ENCODE results near the gene MAB21L3. TPM values are rescaled to one million over a fixed set of nuclear protein-coding genes. Genes with fewer than 3 reads are reported as not detected.

Gene MAB21L3
- total RNA-seq, 4 donors from 2014 or later, result 9.7 to 26.6 (median 20.7) TPM

- no peak overlapping the region for H3K4me3 ChIP-seq
- H3K27ac ChIP-seq, result no peak overlapping the region
- no peak for DNase-seq (ENCODE audit: low spot score in 2 of 2)
- TF ChIP-seq, protein P1, sequence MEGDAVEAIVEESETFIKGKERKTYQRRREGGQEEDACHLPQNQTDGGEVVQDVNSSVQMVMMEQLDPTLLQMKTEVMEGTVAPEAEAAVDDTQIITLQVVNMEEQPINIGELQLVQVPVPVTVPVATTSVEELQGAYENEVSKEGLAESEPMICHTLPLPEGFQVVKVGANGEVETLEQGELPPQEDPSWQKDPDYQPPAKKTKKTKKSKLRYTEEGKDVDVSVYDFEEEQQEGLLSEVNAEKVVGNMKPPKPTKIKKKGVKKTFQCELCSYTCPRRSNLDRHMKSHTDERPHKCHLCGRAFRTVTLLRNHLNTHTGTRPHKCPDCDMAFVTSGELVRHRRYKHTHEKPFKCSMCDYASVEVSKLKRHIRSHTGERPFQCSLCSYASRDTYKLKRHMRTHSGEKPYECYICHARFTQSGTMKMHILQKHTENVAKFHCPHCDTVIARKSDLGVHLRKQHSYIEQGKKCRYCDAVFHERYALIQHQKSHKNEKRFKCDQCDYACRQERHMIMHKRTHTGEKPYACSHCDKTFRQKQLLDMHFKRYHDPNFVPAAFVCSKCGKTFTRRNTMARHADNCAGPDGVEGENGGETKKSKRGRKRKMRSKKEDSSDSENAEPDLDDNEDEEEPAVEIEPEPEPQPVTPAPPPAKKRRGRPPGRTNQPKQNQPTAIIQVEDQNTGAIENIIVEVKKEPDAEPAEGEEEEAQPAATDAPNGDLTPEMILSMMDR (IDR thresholded peaks at IDR 0.05), result no peak
- no peak for TF ChIP-seq EP300 (IDR thresholded peaks at IDR 0.05)
- no peak for TF ChIP-seq POLR2AphosphoS5 (IDR thresholded peaks at IDR 0.05)
- no peak for TF ChIP-seq POLR2A (IDR thresholded peaks at IDR 0.05)
- no peaks in the 10 kb centered on the region for H3K9me3 ChIP-seq
- 72% methylated on average over 3 of the region's 4 CpGs for WGBS
- H3K36me3 ChIP-seq, result no peaks in the 10 kb centered on the region
- no peaks in the 10 kb centered on the region for H3K27me3 ChIP-seq
- peaks cover 20% of the 10 kb centered on the region for H3K4me1 ChIP-seq
Measured at GRCh38 chr1:116115476-116116439, 4.6 kb downstream of the MAB21L3 start.

- Histone ChIP-seq H3K9me3 (no peaks in the 10 kb centered on the region), H3K27ac (no peak overlapping the region), H3K4me3 (no peak overlapping the region), H3K36me3 (peaks cover 7% of the 10 kb centered on the region), H3K4me1 (peaks cover 4% of the 10 kb centered on the region), H3K27me3 (no peaks in the 10 kb centered on the region)
- TF ChIP-seq POLR2AphosphoS5 (IDR thresholded peaks at IDR 0.05), result no peak
- no peak for TF ChIP-seq EP300 (IDR thresholded peaks at IDR 0.05)
- TF ChIP-seq, protein P1 (IDR thresholded peaks at IDR 0.05), result no peak
- no peak for TF ChIP-seq POLR2A (IDR thresholded peaks at IDR 0.05)
- WGBS, result 88% methylated on average over 3 of the region's 3 CpGs
- no peak for DNase-seq (ENCODE audit: low spot score in 2 of 2)
Measured at GRCh38 chr1:116118471-116118870, 7.3 kb downstream of the MAB21L3 start.

GRCh38 chr1:116119876-116120275, 8.7 kb downstream of the MAB21L3 start:
- Histone ChIP-seq H3K36me3 (peaks cover 10% of the 10 kb centered on the region), H3K9me3 (no peaks in the 10 kb centered on the region), H3K27me3 (no peaks in the 10 kb centered on the region), H3K27ac (no peak overlapping the region), H3K4me3 (no peak overlapping the region), H3K4me1 (no peaks in the 10 kb centered on the region)
- WGBS, result 82% methylated on average over 3 of the region's 3 CpGs
- DNase-seq (ENCODE audit: low spot score in 2 of 2), result no peak
- TF ChIP-seq EP300 (IDR thresholded peaks at IDR 0.05) (no peak), POLR2AphosphoS5 (IDR thresholded peaks at IDR 0.05) (no peak), POLR2A (IDR thresholded peaks at IDR 0.05) (no peak)
- TF ChIP-seq, protein P1 (IDR thresholded peaks at IDR 0.05), result no peak

GRCh38 chr1:116122955-116123757, 12.0 kb downstream of the MAB21L3 start:
- no peak for DNase-seq (ENCODE audit: low spot score in 2 of 2)
- H3K4me1 ChIP-seq, result no peaks in the 10 kb centered on the region
- WGBS, result 76% methylated on average over 8 of the region's 8 CpGs
- peaks cover 13% of the 10 kb centered on the region for H3K36me3 ChIP-seq
- H3K4me3 ChIP-seq, result no peak overlapping the region
- H3K27me3 ChIP-seq, result no peaks in the 10 kb centered on the region
- TF ChIP-seq POLR2AphosphoS5 (IDR thresholded peaks at IDR 0.05), result no peak
- TF ChIP-seq EP300 (IDR thresholded peaks at IDR 0.05), result no peak
- TF ChIP-seq, protein P1 (IDR thresholded peaks at IDR 0.05), result no peak
- no peak for TF ChIP-seq POLR2A (IDR thresholded peaks at IDR 0.05)
- no peaks in the 10 kb centered on the region for H3K9me3 ChIP-seq
- H3K27ac ChIP-seq, result no peak overlapping the region

Data from suprapubic skin (tissue), 4 donors.